ENCODE data around the gene CUL7. TPM values are rescaled to one million over a fixed set of nuclear protein-coding genes. Genes with fewer than 3 reads are reported as not detected.

The CUL7 gene
- total and polyA plus RNA-seq, 9 of the 15 experiments (the other 6 are each of a cell fraction or from before 2014, with no cell fraction given) = 0.44 to 20.1 (median 8.6) TPM

- TF ChIP-seq ZNF449 (CRISPR knock-in tag; IDR thresholded peaks at IDR 0.05) (no peak), CBFA2T3 (IDR thresholded peaks at IDR 0.05) (no peak), NR0B1 (IDR thresholded peaks at IDR 0.05; ENCODE audit: partially characterized antibody) (no peak), MBD1 (CRISPR knock-in tag; IDR thresholded peaks at IDR 0.05) (no peak), ZNF354B (CRISPR knock-in tag; IDR thresholded peaks at IDR 0.05) (no peak), POLR2A (conservative IDR thresholded peaks at IDR 0.05) (peak; percentile 97), ATF6 (CRISPR knock-in tag; IDR thresholded peaks at IDR 0.05) (peak; percentile 91; the same call in 1 of the 2 replicates), PHB2 (IDR thresholded peaks at IDR 0.05; ENCODE audit: low read depth) (no peak), FOXO4 (CRISPR knock-in tag; IDR thresholded peaks at IDR 0.05) (peak; percentile 68), BRF2 (IDR thresholded peaks at IDR 0.05; ENCODE audit: borderline replicate concordance, insufficient read depth, insufficient read length) (no peak), CEBPZ (IDR thresholded peaks at IDR 0.05; ENCODE audit: borderline replicate concordance, low read depth, low read length) (no peak), ARHGAP35 (IDR thresholded peaks at IDR 0.05; ENCODE audit: partially characterized antibody) (no peak), ZNF324 (CRISPR knock-in tag; IDR thresholded peaks at IDR 0.05) (peak; percentile 82), THAP7 (CRISPR knock-in tag; IDR thresholded peaks at IDR 0.05) (peak; percentile 93)
Measured at GRCh38 chr6:43053545-43054205, at the start of gene CUL7 (continued).
